Adrenal gland (tissue), 5 donors: Measurements from ENCODE around the gene APELA.

Experiments
- POLR2A ChIP-seq, 2 donors: fragments of 450-650 bp; IDR thresholded peaks; one replicate each; pipeline ENCODE4 v1.6.1; 2017; ENCODE audit warnings: antibody characterized with exemption in 2 of 2, mild to moderate bottlenecking in 2 of 2, moderate library complexity in 1 of 2
- TF ChIP-seq, protein P1 (sequence below), 6 experiments: fragments of 450-650 bp in 4 of 6; fragments of 200-600 bp in 2 of 6; sonication (generic) in 1 of 6; IDR thresholded peaks; 1 replicate in 5 of 6; 2 replicates in 1 of 6; pipeline versions ENCODE4 v1.5.1 to v1.8.0; 2016 to 2021; ENCODE audit warnings: antibody characterized with exemption in 6 of 6, mild to moderate bottlenecking in 2 of 6, moderate library complexity in 1 of 6
- donor health status: DM: no; HTN: no; CAD: no.

DNA sequence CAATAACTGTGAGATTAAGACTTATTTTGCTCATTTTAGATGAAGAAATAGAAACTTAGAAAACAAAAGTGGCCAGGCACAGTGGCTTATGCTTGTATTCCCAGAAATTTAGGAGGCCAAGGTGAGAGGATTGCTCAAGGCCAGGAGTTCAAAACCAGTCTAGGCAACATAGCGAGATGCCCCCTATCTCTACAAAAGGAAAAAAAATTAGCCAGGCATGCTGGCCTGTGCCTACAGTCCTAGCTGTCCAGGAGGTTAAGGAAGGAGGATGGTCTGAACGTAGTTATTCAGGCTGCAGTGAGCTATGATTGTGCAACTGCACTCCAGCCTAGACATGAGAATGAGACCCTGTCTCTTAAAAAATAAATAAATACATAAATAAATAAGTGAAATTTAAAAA, 28.0 kb downstream of the APELA start:
- no peak for TF ChIP-seq POLR2A (IDR thresholded peaks at IDR 0.05)
- TF ChIP-seq, protein P1, sequence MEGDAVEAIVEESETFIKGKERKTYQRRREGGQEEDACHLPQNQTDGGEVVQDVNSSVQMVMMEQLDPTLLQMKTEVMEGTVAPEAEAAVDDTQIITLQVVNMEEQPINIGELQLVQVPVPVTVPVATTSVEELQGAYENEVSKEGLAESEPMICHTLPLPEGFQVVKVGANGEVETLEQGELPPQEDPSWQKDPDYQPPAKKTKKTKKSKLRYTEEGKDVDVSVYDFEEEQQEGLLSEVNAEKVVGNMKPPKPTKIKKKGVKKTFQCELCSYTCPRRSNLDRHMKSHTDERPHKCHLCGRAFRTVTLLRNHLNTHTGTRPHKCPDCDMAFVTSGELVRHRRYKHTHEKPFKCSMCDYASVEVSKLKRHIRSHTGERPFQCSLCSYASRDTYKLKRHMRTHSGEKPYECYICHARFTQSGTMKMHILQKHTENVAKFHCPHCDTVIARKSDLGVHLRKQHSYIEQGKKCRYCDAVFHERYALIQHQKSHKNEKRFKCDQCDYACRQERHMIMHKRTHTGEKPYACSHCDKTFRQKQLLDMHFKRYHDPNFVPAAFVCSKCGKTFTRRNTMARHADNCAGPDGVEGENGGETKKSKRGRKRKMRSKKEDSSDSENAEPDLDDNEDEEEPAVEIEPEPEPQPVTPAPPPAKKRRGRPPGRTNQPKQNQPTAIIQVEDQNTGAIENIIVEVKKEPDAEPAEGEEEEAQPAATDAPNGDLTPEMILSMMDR (IDR thresholded peaks at IDR 0.05), result no peak
